Astrocyte (in vitro differentiated cells and primary cell): ENCODE data around the gene LRRC3B.

Experiments
- CTCF ChIP-seq: IDR thresholded peaks from 2 replicates; pipeline ENCODE4 v1.5.1; 2011; ENCODE audit warnings: low read depth, mild to moderate bottlenecking, inconsistent platforms, low read length, moderate library complexity; ENCODE audit not compliant: insufficient read depth
- EZH2 ChIP-seq: IDR thresholded peaks from 2 replicates; pipeline ENCODE4 v1.6.1; 2012; ENCODE audit warnings: mild to moderate bottlenecking, low read length, inconsistent platforms; ENCODE audit not compliant: insufficient read depth

DNA sequence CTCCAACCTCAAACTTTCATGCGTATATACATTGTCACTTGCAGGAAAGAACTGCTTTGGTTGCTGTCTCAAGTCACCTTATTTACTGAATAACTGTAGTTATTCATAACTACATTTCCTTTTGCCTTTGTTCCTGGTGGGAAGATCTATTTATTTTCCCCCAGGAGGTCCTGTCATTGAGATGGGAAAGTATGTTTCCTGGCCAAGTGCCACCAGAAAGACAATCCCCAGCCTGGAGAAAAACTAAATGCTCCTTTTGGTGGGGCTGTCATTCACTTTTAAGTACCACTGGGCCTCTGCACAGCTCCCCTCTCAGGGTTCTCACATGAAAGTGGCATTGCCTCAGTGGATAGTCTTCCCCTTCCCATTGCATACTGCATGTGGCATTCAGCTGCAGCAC lies 59.8 kb downstream of the LRRC3B start:
- TF ChIP-seq EZH2, result no peak
- no peak for TF ChIP-seq CTCF
